Activated T-helper 2 cell treated with anti-CD3 and anti-CD28 coated beads, Interferon-gamma antibody, Interleukin-2, Interleukin-4, amounts not matched to agents 10 μg/mL and 5 μg/mL and 100 μg/mL, durations not matched to agents 14 hours and 24 hours and 36 hours (primary cell): Measurements from ENCODE around the gene COMTD1. TPM values are rescaled to one million over a fixed set of nuclear protein-coding genes. Genes with fewer than 3 reads are reported as not detected.
"Not testable (repeated sequence)": the region's sequence is repeated elsewhere in the genome, so short reads cannot be mapped to it uniquely, and the experiment has no call there.

Experiments
- DNase-seq: peaks from one replicate; pipeline ENCODE4 v3.0.0; 2021; ENCODE audit warnings: low spot score
- H3K27ac Mint-ChIP-seq: one replicate; pipeline ENCODE4 v1.8.0; 2021; ENCODE audit warnings: mixed read lengths
- H3K27me3 Mint-ChIP-seq: one replicate; pipeline ENCODE4 v1.8.0; 2021; ENCODE audit warnings: low read depth, mixed read lengths
- H3K36me3 Mint-ChIP-seq: one replicate; pipeline ENCODE4 v1.8.0; 2021; ENCODE audit warnings: low read depth, mixed read lengths
- H3K4me1 Mint-ChIP-seq: one replicate; pipeline ENCODE4 v1.8.0; 2021; ENCODE audit warnings: low read depth, mixed read lengths
- H3K4me3 Mint-ChIP-seq: one replicate; pipeline ENCODE4 v1.8.0; 2021; ENCODE audit warnings: low read depth, mild to moderate bottlenecking, moderate library complexity, mixed read lengths
- H3K9me3 Mint-ChIP-seq: one replicate; pipeline ENCODE4 v1.8.0; 2021; ENCODE audit warnings: mixed read lengths
- intact Hi-C: fragments of 100-400 bp; cut with micrococcal nuclease; formaldehyde crosslinking; loops from one replicate; pipeline ENCODE4 v1.15.1; 2023
- total RNA-seq: library from RNA; stranded (reverse); gene quantifications from 2 replicates; pipeline ENCODE4 v1.2.3, GENCODE V29; 2022

COMTD1 gene
- total RNA-seq, 1 donor from 2014 or later: 38.7 TPM

GRCh38 chr10:75207857-75208144 is 28.0 kb downstream of the COMTD1 start:
- Mint-ChIP-seq H3K4me3 (no peak overlapping the region), H3K27ac (peak overlapping the region; percentile 52), H3K9me3 (no peaks in the 10 kb centered on the region), H3K4me1 (peaks cover 27% of the 10 kb centered on the region), H3K36me3 (peaks cover 17% of the 10 kb centered on the region), H3K27me3 (no peaks in the 10 kb centered on the region)
- intact Hi-C loops: no loop called here
- DNase-seq: no peak

- no peaks in the 10 kb centered on the region for H3K27me3 Mint-ChIP-seq
- intact Hi-C loops: no loop called here
- H3K27ac Mint-ChIP-seq: peak overlapping the region; percentile 6
- peaks cover 23% of the 10 kb centered on the region for H3K4me1 Mint-ChIP-seq
- no peak overlapping the region for H3K4me3 Mint-ChIP-seq
- DNase-seq: no peak
- H3K36me3 Mint-ChIP-seq: peaks cover 12% of the 10 kb centered on the region
- H3K9me3 Mint-ChIP-seq: no peaks in the 10 kb centered on the region
These were observed 28.5 kb downstream of the COMTD1 start for GRCh38 chr10:75207079-75207856.

- H3K36me3 Mint-ChIP-seq, H3K4me3 Mint-ChIP-seq, H3K27ac Mint-ChIP-seq, DNase-seq, intact Hi-C loops, H3K27me3 Mint-ChIP-seq, H3K9me3 Mint-ChIP-seq: not testable (repeated sequence)
- H3K4me1 Mint-ChIP-seq: peaks cover 20% of the 10 kb centered on the region
These were observed 29.1 kb downstream of the COMTD1 start for GRCh38 chr10:75206638-75207037.

GRCh38 chr10:75205908-75206307 is 29.8 kb downstream of the COMTD1 start:
- DNase-seq: no peak
- H3K9me3 Mint-ChIP-seq: no peaks in the 10 kb centered on the region
- no peak overlapping the region for H3K27ac Mint-ChIP-seq
- H3K4me3 Mint-ChIP-seq: no peak overlapping the region
- H3K27me3 Mint-ChIP-seq: no peaks in the 10 kb centered on the region
- H3K4me1 Mint-ChIP-seq: peaks cover 17% of the 10 kb centered on the region
- intact Hi-C loops: no loop called here
- no peaks in the 10 kb centered on the region for H3K36me3 Mint-ChIP-seq

- Mint-ChIP-seq H3K9me3 (no peaks in the 10 kb centered on the region), H3K27ac (no peak overlapping the region), H3K4me1 (peaks cover 12% of the 10 kb centered on the region), H3K4me3 (no peak overlapping the region), H3K36me3 (no peaks in the 10 kb centered on the region), H3K27me3 (no peaks in the 10 kb centered on the region)
- no peak for DNase-seq
- intact Hi-C loops: no loop called here
These were observed 32.0 kb downstream of the COMTD1 start for GRCh38 chr10:75203724-75204123.

GRCh38 chr10:75203046-75203620 is 32.6 kb downstream of the COMTD1 start:
- intact Hi-C loops, H3K4me3 Mint-ChIP-seq, DNase-seq, H3K9me3 Mint-ChIP-seq, H3K27me3 Mint-ChIP-seq, H3K4me1 Mint-ChIP-seq, H3K27ac Mint-ChIP-seq, H3K36me3 Mint-ChIP-seq: not testable (repeated sequence)

- intact Hi-C loops: no loop called here
- H3K36me3 Mint-ChIP-seq: no peaks in the 10 kb centered on the region
- H3K4me3 Mint-ChIP-seq: no peak overlapping the region
- peaks cover 5% of the 10 kb centered on the region for H3K4me1 Mint-ChIP-seq
- H3K27ac Mint-ChIP-seq: no peak overlapping the region
- no peaks in the 10 kb centered on the region for H3K27me3 Mint-ChIP-seq
- DNase-seq: no peak
- H3K9me3 Mint-ChIP-seq: no peaks in the 10 kb centered on the region
These were observed 33.3 kb downstream of the COMTD1 start for GRCh38 chr10:75202321-75203045.

- Mint-ChIP-seq H3K4me1 (peaks cover 5% of the 10 kb centered on the region), H3K27me3 (no peaks in the 10 kb centered on the region), H3K36me3 (no peaks in the 10 kb centered on the region), H3K4me3 (no peak overlapping the region), H3K9me3 (no peaks in the 10 kb centered on the region), H3K27ac (no peak overlapping the region)
- intact Hi-C loops: no loop called here
- no peak for DNase-seq
These were observed 33.9 kb downstream of the COMTD1 start for GRCh38 chr10:75201793-75202307.

GRCh38 chr10:75199949-75200348 is 35.8 kb downstream of the COMTD1 start:
- H3K27me3 Mint-ChIP-seq, H3K4me1 Mint-ChIP-seq, H3K36me3 Mint-ChIP-seq, H3K9me3 Mint-ChIP-seq, H3K27ac Mint-ChIP-seq, H3K4me3 Mint-ChIP-seq, intact Hi-C loops, DNase-seq: not testable (repeated sequence)

- no peak overlapping the region for H3K4me3 Mint-ChIP-seq
- no peaks in the 10 kb centered on the region for H3K27me3 Mint-ChIP-seq
- intact Hi-C loops: no loop called here
- peaks cover 3% of the 10 kb centered on the region for H3K4me1 Mint-ChIP-seq
- H3K27ac Mint-ChIP-seq: no peak overlapping the region
- peaks cover 6% of the 10 kb centered on the region for H3K36me3 Mint-ChIP-seq
- H3K9me3 Mint-ChIP-seq: no peaks in the 10 kb centered on the region
- DNase-seq: no peak
These were observed 37.9 kb downstream of the COMTD1 start for GRCh38 chr10:75197906-75198305.

- Mint-ChIP-seq H3K4me1 (peaks cover 3% of the 10 kb centered on the region), H3K9me3 (no peaks in the 10 kb centered on the region), H3K36me3 (peaks cover 6% of the 10 kb centered on the region), H3K4me3 (no peak overlapping the region), H3K27ac (no peak overlapping the region), H3K27me3 (no peaks in the 10 kb centered on the region)
- intact Hi-C loops: no loop called here
- no peak for DNase-seq
These were observed 38.7 kb downstream of the COMTD1 start for GRCh38 chr10:75197066-75197465.

GRCh38 chr10:75195035-75195763 is 40.6 kb downstream of the COMTD1 start:
- no peaks in the 10 kb centered on the region for H3K27me3 Mint-ChIP-seq
- intact Hi-C loops: no loop called here
- H3K9me3 Mint-ChIP-seq: no peaks in the 10 kb centered on the region
- H3K4me3 Mint-ChIP-seq: no peak overlapping the region
- H3K36me3 Mint-ChIP-seq: peaks cover 6% of the 10 kb centered on the region
- no peak overlapping the region for H3K27ac Mint-ChIP-seq
- no peak for DNase-seq
- H3K4me1 Mint-ChIP-seq: no peaks in the 10 kb centered on the region
